HG03354 (cell line): Measurements from ENCODE around the gene MRE11.
A peak's percentile ranks its signal among the peaks of the same experiment; 100 is the strongest.

Source experiments
- ATAC-seq: cut with Tn5 transposase; IDR thresholded peaks from one replicate; pipeline ENCODE4 v1.9.1; 2021; ENCODE audit warnings: mild to moderate bottlenecking; ENCODE audit not compliant: unreplicated experiment, poor library complexity, severe bottlenecking

MRE11 gene

GRCh38 chr11:94493281-94494125, at the start of gene MRE11, which contains the start of gene ANKRD49:
TSS of gene MRE11 (minus strand) at chr11:94493844. CDS start at chr11:94492801, 1,043 bp downstream.
TSS of gene ANKRD49 (plus strand) at chr11:94493984. CDS start at chr11:94496694, 2,710 bp downstream.
- peak; percentile 99 for ATAC-seq

GRCh38 chr11:94539420-94539819, 45.8 kb upstream of the MRE11 start:
- no peak for ATAC-seq

GRCh38 chr11:94537031-94537600, 43.5 kb upstream of the MRE11 start:
- ATAC-seq = no peak

- no peak for ATAC-seq
Observed at GRCh38 chr11:94536386-94536785, 42.7 kb upstream of the MRE11 start.

GRCh38 chr11:94533696-94534630, 40.3 kb upstream of the MRE11 start:
- ATAC-seq = no peak

- ATAC-seq = no peak
Observed at GRCh38 chr11:94533206-94533605, 39.6 kb upstream of the MRE11 start.

- ATAC-seq = no peak
Observed at GRCh38 chr11:94532211-94532610, 38.6 kb upstream of the MRE11 start.

- no peak for ATAC-seq
Observed at GRCh38 chr11:94528551-94528950, 34.9 kb upstream of the MRE11 start.

- ATAC-seq = no peak
Observed at GRCh38 chr11:94526645-94527438, 33.2 kb upstream of the MRE11 start.

GRCh38 chr11:94525546-94526324, 32.1 kb upstream of the MRE11 start:
- no peak for ATAC-seq

- no peak for ATAC-seq
Observed at GRCh38 chr11:94524341-94524740, 30.7 kb upstream of the MRE11 start.

GRCh38 chr11:94521684-94522083, 28.0 kb upstream of the MRE11 start:
- ATAC-seq = peak; percentile 69

- ATAC-seq = peak; percentile 54
Observed at GRCh38 chr11:94519478-94520084, 25.9 kb upstream of the MRE11 start.

GRCh38 chr11:94518300-94518699, 24.7 kb upstream of the MRE11 start:
- ATAC-seq = no peak

- no peak for ATAC-seq
Observed at GRCh38 chr11:94516725-94517124, 23.1 kb upstream of the MRE11 start.

GRCh38 chr11:94515398-94515797, 21.8 kb upstream of the MRE11 start:
- no peak for ATAC-seq

GRCh38 chr11:94513091-94513490, 19.4 kb upstream of the MRE11 start:
- peak; percentile 39 for ATAC-seq
